Heart left ventricle (tissue), 16 donors: ENCODE measurements around the gene ACAN. TPM values are rescaled to one million over a fixed set of nuclear protein-coding genes. Genes with fewer than 3 reads are reported as not detected.
A peak's percentile ranks its signal among the peaks of the same experiment; 100 is the strongest.

Experiments used
- ATAC-seq, 4 donors: fragments of 200-7000 bp; cut with Tn5 transposase; one replicate each; pipeline ENCODE4 v1.9.1; 2020 to 2022; ENCODE audit warnings: moderate library complexity in 4 of 4, mild to moderate bottlenecking in 3 of 4, moderate number of reproducible peaks in 1 of 4
- DNase-seq, 5 donors: peaks; one replicate each; pipeline ENCODE4 v3.0.0-alpha.2; 2020
- H3K27ac ChIP-seq, 12 donors: fragments of 200-600 bp; sonication (generic) in 4 of 12; one replicate each; pipeline versions ENCODE4 v1.5.0 to v1.8.0; 2016 to 2022; ENCODE audit warnings: mild to moderate bottlenecking in 2 of 12
- H3K27me3 ChIP-seq, 9 donors: fragments of 200-600 bp; sonication (generic) in 2 of 9; one replicate each; pipeline versions ENCODE4 v1.5.1 to v1.8.0; 2016 to 2022; ENCODE audit warnings: mild to moderate bottlenecking in 3 of 9
- H3K36me3 ChIP-seq, 9 donors: fragments of 200-600 bp; sonication (generic) in 2 of 9; one replicate each; pipeline versions ENCODE4 v1.5.0 to v1.8.0; 2018 to 2022; ENCODE audit warnings: mild to moderate bottlenecking in 2 of 9
- H3K4me1 ChIP-seq, 12 donors: fragments of 200-600 bp; sonication (generic) in 4 of 12; one replicate each; pipeline versions ENCODE4 v1.5.0 to v1.8.0; 2016 to 2022; ENCODE audit warnings: mild to moderate bottlenecking in 3 of 12
- H3K4me3 ChIP-seq, 12 donors: fragments of 200-600 bp; sonication (generic) in 4 of 12; one replicate each; pipeline versions ENCODE4 v1.5.0 to v1.8.0; 2017 to 2022; ENCODE audit warnings: mild to moderate bottlenecking in 9 of 12, moderate library complexity in 4 of 12
- H3K9me3 ChIP-seq, 12 donors: fragments of 200-600 bp; sonication (generic) in 4 of 12; one replicate each; pipeline versions ENCODE4 v1.5.0 to v1.8.0; 2016 to 2022; ENCODE audit warnings: mild to moderate bottlenecking in 1 of 12
- CTCF ChIP-seq, 12 donors: fragments of 200-600 bp; sonication (generic) in 4 of 12; IDR thresholded peaks; one replicate each; pipeline versions ENCODE4 v1.5.0 to v1.8.0; 2018 to 2022; ENCODE audit warnings: antibody characterized with exemption in 12 of 12, mild to moderate bottlenecking in 5 of 12
- POLR2A ChIP-seq, 2 donors: fragments of 450-650 bp; IDR thresholded peaks; one replicate each; pipeline ENCODE4 v1.6.1; 2017; ENCODE audit warnings: antibody characterized with exemption in 2 of 2, mild to moderate bottlenecking in 2 of 2, moderate library complexity in 2 of 2
- WGBS, 4 donors: extraction: QIAGEN DNeasy Blood & Tissue Kit in 2 of 4; methylation state at CpG; one replicate each; pipeline versions ENCODE4 v1.1.5 to v1.1.7; 2013 to 2018; 5-methylcytosine and 5-hydroxymethylcytosine counted together
- intact Hi-C, 10 donors: fragments of 100-400 bp; cut with DNase I; formaldehyde crosslinking; loops; one replicate each; pipeline versions ENCODE4 v1.11.1 to v1.14.2; 2022
- polyA plus RNA-seq, 2 donors: library from polyadenylated mRNA; stranded (reverse); fragments of 200-250 nt; gene quantifications; one replicate each; pipeline ENCODE4 v1.2.3, GENCODE V29; 2013
- total RNA-seq, 9 donors: library from RNA; depleted of rRNA in 2 of 9; stranded (reverse); fragments of >200 nt in 2 of 9; fragmentation: NEBNext Ultra II Directional in 3 of 9; extraction: Animal tissue kit (Norgen Biotek cat#: 25700) in 3 of 9; gene quantifications; one replicate each; pipeline versions ENCODE4 v1.1.0 to v1.2.4, GENCODE V29; 2016 to 2023
- donor health status: ischemic (EF 13 %, LVEDD 7.1; RV severe dilation, severe dysfunction).
- donor health status: healthy with polysubstance abuse.
- donor health status: DM: no; HTN: yes; CAD: no.
- donor health status: DM: no; HTN: no; CAD: no.
- donor health status: ischemic (EF 25% LVEDD 6.9; RV normal size, moderate dysfunction).
- donor health status: ischemic (EF 25% LVEDD 5.7; RV mildly dilated, moderate dysfunction).
- donor health status: healthy.
- donor health status: DM: yes; HTN: yes; CAD: no.
- donor health status: ischemic (EF 35%, LVEDD 5.7; RV mildly dilated, moderate dysfunction).
- donor health status: nonischemic (EF 11% LVEDD 7.7; RV severe dilation, severe dysfunction).
- donor health status: DM: yes; HTN: yes; CAD: no.
- donor health status: PGD.
- donor health status: ischemic (EF 29% LVEDD 5.4; RV normal size, mild dysfunction).
- donor health status: nonischemic (EF 23%, LVEDD 6.1; RV moderate dilation, normal function).

The ACAN gene
- total and polyA plus RNA-seq, 11 donors = 0.02 to 1.2 (median 0.17) TPM; not detected in 1

- DNase-seq (no peak), ATAC-seq (no peak)
- Histone ChIP-seq H3K36me3 (peaks cover 0 to 40% (median 0%) of the 10 kb centered on the region in 9 donors), H3K4me1 (no peaks in the 10 kb centered on the region), H3K9me3 (no peaks in the 10 kb centered on the region), H3K4me3 (no peak overlapping the region), H3K27me3 (no peaks in the 10 kb centered on the region), H3K27ac (no peak overlapping the region)
- WGBS, 4 donors = 89 to 93% (median 91%) methylated on average over 5 of the region's 5 CpGs
- intact Hi-C loops = no loop called here
- no peak for TF ChIP-seq CTCF (IDR thresholded peaks at IDR 0.05)
- TF ChIP-seq POLR2A (IDR thresholded peaks at IDR 0.05) = no peak
Measured at GRCh38 chr15:88888719-88889118, 85.5 kb downstream of the ACAN start.

GRCh38 chr15:88890495-88890894 lies 87.3 kb downstream of the ACAN start:
- ATAC-seq (no peak), DNase-seq (no peak)
- Histone ChIP-seq H3K27ac (no peak overlapping the region), H3K4me3 (no peak overlapping the region), H3K27me3 (peaks cover 0 to 8% (median 0%) of the 10 kb centered on the region in 9 donors), H3K9me3 (no peaks in the 10 kb centered on the region), H3K36me3 (peaks cover 0 to 25% (median 0%) of the 10 kb centered on the region in 9 donors), H3K4me1 (peaks cover 0 to 17% (median 15%) of the 10 kb centered on the region in 12 donors)
- intact Hi-C loops = loop anchor here in 6 of 10 donors (5.0 to 10.0 kb wide), 4 partner anchors 236 to 284 kb away; partner anchors contain the start of gene AEN (in 2 of the 6)
- TF ChIP-seq POLR2A (IDR thresholded peaks at IDR 0.05) (no peak), CTCF (IDR thresholded peaks at IDR 0.05) (no peak)
- 85 to 96% (median 94%) methylated on average over 4 of the region's 4 CpGs for WGBS, 4 donors

GRCh38 chr15:88891540-88892254 lies 88.5 kb downstream of the ACAN start:
- 81 to 91% (median 86%) methylated on average over 5 to 7 of the region's 7 CpGs for WGBS, 4 donors
- Histone ChIP-seq H3K4me3 (no peak overlapping the region), H3K27me3 (peaks cover 0 to 8% (median 0%) of the 10 kb centered on the region in 9 donors), H3K9me3 (no peaks in the 10 kb centered on the region), H3K36me3 (peaks cover 0 to 13% (median 0%) of the 10 kb centered on the region in 9 donors), H3K4me1 (peaks cover 0 to 29% (median 24%) of the 10 kb centered on the region in 12 donors), H3K27ac (no peak overlapping the region)
- no peak for ATAC-seq
- TF ChIP-seq POLR2A (IDR thresholded peaks at IDR 0.05) = no peak
- TF ChIP-seq CTCF (IDR thresholded peaks at IDR 0.05) = no peak
- intact Hi-C loops = loop anchor here in 6 of 10 donors (5.0 to 10.0 kb wide), 4 partner anchors 237 to 283 kb away; partner anchors contain the start of gene AEN (in 2 of the 6)
- no peak for DNase-seq

GRCh38 chr15:88894348-88894818 lies 91.1 kb downstream of the ACAN start:
- Histone ChIP-seq H3K27ac (peak overlapping the region in 3 of 12 donors; percentile 61 to 76 (median 62)), H3K4me3 (peak overlapping the region; percentile 1 to 84 (median 58)), H3K27me3 (peaks cover 0 to 8% (median 0%) of the 10 kb centered on the region in 9 donors), H3K9me3 (no peaks in the 10 kb centered on the region), H3K4me1 (peaks cover 5 to 54% (median 41%) of the 10 kb centered on the region in 12 donors), H3K36me3 (peaks cover 0 to 11% (median 8%) of the 10 kb centered on the region in 9 donors)
- TF ChIP-seq CTCF (IDR thresholded peaks at IDR 0.05) (peak; percentile 57 to 78 (median 68)), POLR2A (IDR thresholded peaks at IDR 0.05) (no peak)
- intact Hi-C loops = loop anchor here in 6 of 10 donors (5.0 to 10.0 kb wide), 4 partner anchors 240 to 280 kb away; partner anchors contain the start of gene AEN (in 2 of the 6)
- 2 to 6% (median 3%) methylated on average over 20 to 23 of the region's 23 CpGs for WGBS, 4 donors
- peak in 3 of 4 donors; percentile 15 to 35 (median 21) for ATAC-seq
- peak in 4 of 5 donors; percentile 52 to 81 (median 64) for DNase-seq
